Midbrain (tissue), 1 donor: ENCODE data around the gene ZFAND2B.
"Not testable (repeated sequence)": the region's sequence is repeated elsewhere in the genome, so short reads cannot be mapped to it uniquely, and the experiment has no call there.

ENCODE experiments used
- DNase-seq: peaks from one replicate; lab custom pipeline; 2025; lab: John Stamatoyannopoulos, UW

The ZFAND2B gene

GRCh38 chr2:219250049-219250781 lies 43.6 kb downstream of the ZFAND2B start:
- DNase-seq: no peak

GRCh38 chr2:219251656-219252055 lies 45.1 kb downstream of the ZFAND2B start:
- DNase-seq: no peak

DNA sequence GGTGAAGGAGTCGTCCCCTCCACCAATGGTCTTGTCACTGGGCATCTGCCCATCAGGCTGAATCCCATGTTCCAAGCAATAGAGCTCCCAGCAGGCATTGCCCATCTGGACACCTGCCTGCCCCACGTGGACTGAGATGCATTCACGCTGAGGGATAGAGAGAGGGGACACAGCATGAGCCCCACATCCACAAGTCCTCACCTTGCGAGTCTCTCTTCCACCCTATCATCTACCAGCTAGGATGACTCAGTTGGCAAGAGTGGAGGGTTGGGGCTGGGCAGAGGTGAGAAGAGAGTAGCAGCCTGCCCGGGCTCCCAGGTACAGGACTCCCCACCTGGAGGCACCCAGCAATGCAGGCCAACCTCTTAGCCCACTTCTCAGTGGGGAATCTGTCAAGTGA lies 45.5 kb downstream of the ZFAND2B start:
- DNase-seq: no peak

DNA sequence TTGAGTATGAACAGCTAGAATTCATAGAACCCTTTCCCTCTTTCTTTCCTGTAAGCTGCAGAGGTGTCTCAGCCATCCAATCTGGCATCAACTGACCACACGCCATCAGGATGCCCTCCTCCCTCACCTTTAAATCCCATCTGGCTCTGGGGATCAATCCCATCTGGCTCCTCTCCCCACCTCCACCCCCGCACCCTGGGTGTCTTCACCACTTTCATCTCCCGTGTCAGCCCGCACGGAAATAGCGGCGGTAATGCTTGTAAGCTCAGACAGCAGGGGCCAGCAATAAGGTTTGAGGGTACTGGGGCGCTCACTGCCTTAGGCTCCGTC lies 46.0 kb downstream of the ZFAND2B start:
- DNase-seq: no peak

GRCh38 chr2:219252900-219253752 lies 46.5 kb downstream of the ZFAND2B start, which contains the start of gene TUBA4B:
TUBA4B (plus strand) TSS chr2:219253243; CDS start chr2:219253408, 165 bp downstream.
- DNase-seq: no peak

- peak; percentile 83 for DNase-seq
These were observed 47.4 kb downstream of the ZFAND2B start, which contains the start of gene TUBA4A for GRCh38 chr2:219253753-219254589. TUBA4A (minus strand) TSS chr2:219253918; CDS start chr2:219253858, 60 bp downstream.

GRCh38 chr2:219254590-219255201 lies 48.1 kb downstream of the ZFAND2B start:
- DNase-seq: no peak

- not testable (repeated sequence) for DNase-seq
These were observed 52.4 kb downstream of the ZFAND2B start for GRCh38 chr2:219258942-219259341.
